Neuronal stem cell (in vitro differentiated cells): ENCODE data around the gene SMOC2.
A peak's percentile ranks its signal among the peaks of the same experiment; 100 is the strongest.

Experiments used
- DNase-seq: peaks from one replicate; pipeline ENCODE4 v3.0.0-alpha.2; 2013; ENCODE audit warnings: low spot score
- H2AFZ ChIP-seq: one replicate; pipeline ENCODE4 v1.6.1; 2013; ENCODE audit warnings: mild to moderate bottlenecking, low read length, inconsistent platforms
- H2AK5ac ChIP-seq: 2 replicates; pipeline ENCODE4 v1.6.1; 2013; ENCODE audit warnings: low read depth, mild to moderate bottlenecking, inconsistent platforms, low read length, moderate library complexity, mixed read lengths
- H2BK120ac ChIP-seq: 2 replicates; pipeline ENCODE4 v1.6.1; 2013; ENCODE audit warnings: low read depth, mild to moderate bottlenecking, inconsistent platforms, low read length, moderate library complexity, mixed read lengths
- H2BK12ac ChIP-seq: one replicate; pipeline ENCODE4 v1.6.1; 2013; ENCODE audit warnings: low read length, inconsistent platforms
- H2BK15ac ChIP-seq: 2 replicates; pipeline ENCODE4 v1.6.1; 2013; ENCODE audit warnings: mild to moderate bottlenecking, low read length, inconsistent platforms, mixed read lengths
- H2BK5ac ChIP-seq: one replicate; pipeline ENCODE4 v1.6.1; 2013; ENCODE audit warnings: inconsistent platforms, mild to moderate bottlenecking, low read length, moderate library complexity
- H3K14ac ChIP-seq: one replicate; pipeline ENCODE4 v1.6.1; 2013; ENCODE audit warnings: low read length, inconsistent platforms
- H3K18ac ChIP-seq: 2 replicates; pipeline ENCODE4 v1.6.1; 2013; ENCODE audit warnings: low read length, inconsistent platforms
- H3K23ac ChIP-seq: 2 replicates; pipeline ENCODE4 v1.6.1; 2013; ENCODE audit warnings: low read depth, mild to moderate bottlenecking, mixed read lengths, low read length, inconsistent platforms; ENCODE audit not compliant: poor library complexity
- H3K27ac ChIP-seq: replicated peaks from 3 replicates; pipeline ENCODE4 v1.5.1; 2013; ENCODE audit warnings: low read length, inconsistent platforms
- H3K27me3 ChIP-seq, 3 experiments: 2 replicates each; pipeline ENCODE4 v1.6.1; 2013; ENCODE audit warnings: low read length in 3 of 3, mild to moderate bottlenecking in 2 of 3, inconsistent platforms in 1 of 3, low read depth in 1 of 3, mixed read lengths in 1 of 3, moderate library complexity in 1 of 3; ENCODE audit not compliant: control insufficient read depth in 3 of 3, insufficient read depth in 3 of 3
- H3K36me3 ChIP-seq, 2 donors: replicated peaks in 1 of 2; 2 replicates each; pipeline ENCODE4 v1.6.1; 2013; ENCODE audit warnings: low read length in 2 of 2; ENCODE audit not compliant: control insufficient read depth in 2 of 2, insufficient read depth in 2 of 2
- H3K4ac ChIP-seq: 2 replicates; pipeline ENCODE4 v1.6.1; 2013; ENCODE audit warnings: inconsistent platforms, mild to moderate bottlenecking, low read length, moderate library complexity
- H3K4me1 ChIP-seq, 2 donors: 1 replicate in 1 of 2; 2 replicates in 1 of 2; pipeline ENCODE4 v1.6.1; 2013; ENCODE audit warnings: low read length in 2 of 2, low read depth in 1 of 2; ENCODE audit not compliant: control insufficient read depth in 2 of 2, insufficient read depth in 1 of 2
- H3K4me2 ChIP-seq: one replicate; pipeline ENCODE4 v1.6.1; 2013; ENCODE audit warnings: mild to moderate bottlenecking, low read length, inconsistent platforms; ENCODE audit not compliant: insufficient read depth, poor library complexity, severe bottlenecking
- H3K4me3 ChIP-seq, 2 donors: 2 replicates each; pipeline ENCODE4 v1.5.1; 2013; ENCODE audit warnings: low read length in 2 of 2, mild to moderate bottlenecking in 2 of 2, inconsistent platforms in 1 of 2, moderate library complexity in 1 of 2
- H3K79me1 ChIP-seq: one replicate; pipeline ENCODE4 v1.6.1; 2013; ENCODE audit warnings: low read depth, mild to moderate bottlenecking, inconsistent platforms, low read length, moderate library complexity
- H3K9ac ChIP-seq: one replicate; pipeline ENCODE4 v1.6.1; 2013; ENCODE audit warnings: mild to moderate bottlenecking, low read depth, low read length, inconsistent platforms; ENCODE audit not compliant: poor library complexity
- H3K9me3 ChIP-seq, 2 donors: replicated peaks in 1 of 2; 2 replicates each; pipeline versions ENCODE3 to v1.6.1; 2013; ENCODE audit warnings: low read length in 2 of 2, mild to moderate bottlenecking in 2 of 2, inconsistent platforms in 1 of 2, low read depth in 1 of 2, mixed read lengths in 1 of 2, moderate library complexity in 1 of 2; ENCODE audit not compliant: control insufficient read depth in 2 of 2, insufficient read depth in 1 of 2
- H4K8ac ChIP-seq: one replicate; pipeline ENCODE4 v1.6.1; 2013; ENCODE audit warnings: low read depth, mild to moderate bottlenecking, inconsistent platforms, low read length, moderate library complexity
- H4K91ac ChIP-seq: one replicate; pipeline ENCODE4 v1.6.1; 2013; ENCODE audit warnings: low read length, low read depth, mild to moderate bottlenecking, inconsistent platforms; ENCODE audit not compliant: poor library complexity
- WGBS, 2 donors: extraction: QIAGEN DNeasy Blood & Tissue Kit; methylation state at CpG; one replicate each; pipeline ENCODE4 v1.1.7; 2013; ENCODE audit warnings: missing lambda C conversion rate in 2 of 2, mixed read lengths in 1 of 2; ENCODE audit not compliant: insufficient read length in 2 of 2, insufficient replicate concordance in 1 of 2; ENCODE audit errors: extremely low coverage in 2 of 2; 5-methylcytosine and 5-hydroxymethylcytosine counted together

Gene SMOC2

DNA sequence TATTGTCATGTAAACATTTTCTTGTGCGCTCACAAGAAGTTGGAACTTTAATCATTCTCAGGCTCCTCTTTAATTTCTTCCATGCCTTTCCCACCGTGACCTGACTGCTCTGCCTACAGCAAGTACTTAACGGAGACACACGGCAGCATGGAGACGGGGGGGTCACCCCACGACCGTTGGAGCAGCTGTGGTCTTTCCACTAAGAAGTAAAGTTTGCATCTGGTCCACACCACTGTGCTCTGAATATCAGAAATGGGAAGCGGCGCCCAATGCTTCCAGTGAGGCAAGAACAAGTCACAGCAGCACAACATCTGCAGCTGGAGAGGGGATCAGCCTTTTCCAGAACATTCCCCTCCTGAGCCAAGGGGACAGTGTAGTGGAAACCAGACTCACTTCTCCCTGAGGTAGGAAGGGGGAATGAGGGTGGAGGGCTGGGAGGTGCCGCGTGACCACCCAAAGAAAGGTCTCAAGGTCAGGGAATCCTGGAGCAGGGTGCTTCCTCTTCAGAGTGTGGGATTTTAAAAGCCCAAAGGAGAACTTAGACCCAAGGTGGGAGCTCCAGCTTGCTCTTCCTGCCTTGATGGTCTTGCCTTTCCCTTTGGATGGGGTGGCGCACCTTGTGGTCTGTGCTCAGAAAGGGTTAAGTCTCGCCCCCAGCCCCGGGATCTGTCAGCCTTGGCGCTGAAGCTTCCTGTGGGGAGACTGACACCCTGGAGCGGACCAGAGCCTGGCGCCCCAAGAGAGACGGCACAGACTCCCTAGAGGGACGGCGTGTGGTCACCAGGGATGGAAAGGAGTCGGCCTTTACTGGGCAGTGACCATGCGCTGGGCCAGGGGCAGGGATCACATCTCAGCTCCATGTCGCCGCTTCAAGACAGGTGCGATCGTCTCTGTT, 25.6 kb upstream of the SMOC2 start:
- H3K4me1 ChIP-seq: peaks cover 3 to 8% of the 10 kb centered on the region in 2 donors
- no peak overlapping the region for H2AK5ac ChIP-seq
- H3K79me1 ChIP-seq: no peaks in the 10 kb centered on the region
- no peak overlapping the region for H3K18ac ChIP-seq
- H3K9ac ChIP-seq: no peak overlapping the region
- H3K36me3 ChIP-seq: no peaks in the 10 kb centered on the region
- no peak overlapping the region for H3K14ac ChIP-seq
- no peak overlapping the region for H4K8ac ChIP-seq
- no CpG with 5 or more reads among the region's 26 CpGs for WGBS, 2 donors
- no peak overlapping the region for H2BK12ac ChIP-seq
- H3K27ac ChIP-seq: no peak overlapping the region
- H2BK15ac ChIP-seq: no peak overlapping the region
- peaks cover 0 to 17% (median 0%) of the 10 kb centered on the region in 3 experiments for H3K27me3 ChIP-seq
- H3K4me3 ChIP-seq: no peak overlapping the region
- no peak for DNase-seq
- no peak overlapping the region for H4K91ac ChIP-seq
- H3K4ac ChIP-seq: no peak overlapping the region
- H3K9me3 ChIP-seq: no peaks in the 10 kb centered on the region
- H2BK5ac ChIP-seq: no peak overlapping the region
- no peak overlapping the region for H3K4me2 ChIP-seq
- H3K23ac ChIP-seq: no peak overlapping the region
- H2AFZ ChIP-seq: no peak overlapping the region
- no peak overlapping the region for H2BK120ac ChIP-seq

DNA sequence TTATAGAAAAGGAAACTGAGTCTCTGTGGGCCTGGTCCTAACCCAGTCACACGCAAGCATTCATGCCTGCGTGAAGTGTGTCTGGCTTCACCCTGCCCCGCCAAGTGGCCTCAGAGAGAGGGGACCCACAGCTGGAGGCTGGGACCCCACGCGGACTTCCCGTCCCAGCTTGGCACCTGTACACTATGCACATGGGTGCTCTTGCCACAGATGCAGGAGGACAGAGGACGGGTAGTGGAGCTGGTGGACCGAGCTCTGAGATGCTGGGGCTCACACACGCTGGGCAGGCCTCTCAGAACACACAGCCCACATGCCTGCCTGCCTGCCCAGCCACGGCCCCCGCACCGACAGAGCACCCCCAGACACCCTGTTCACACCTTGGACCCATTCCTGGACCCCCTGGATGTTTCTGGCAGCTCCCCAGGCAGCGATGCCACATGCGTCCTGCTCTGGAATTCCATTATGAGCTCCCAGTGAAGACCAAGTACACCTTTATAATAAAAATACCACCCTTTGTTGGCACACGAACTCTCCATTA, 24.9 kb upstream of the SMOC2 start:
- Histone ChIP-seq H3K23ac (no peak overlapping the region), H3K9me3 (no peaks in the 10 kb centered on the region), H3K79me1 (no peaks in the 10 kb centered on the region), H3K9ac (peak overlapping the region; percentile 3), H2AK5ac (peak overlapping the region; percentile 34), H3K4me2 (no peak overlapping the region), H3K4me1 (peaks cover 3 to 8% of the 10 kb centered on the region in 2 donors), H2AFZ (no peak overlapping the region), H3K4me3 (no peak overlapping the region), H4K91ac (no peak overlapping the region), H2BK12ac (no peak overlapping the region), H4K8ac (no peak overlapping the region), H2BK120ac (no peak overlapping the region), H2BK5ac (no peak overlapping the region), H3K36me3 (no peaks in the 10 kb centered on the region), H3K27me3 (peaks cover 0 to 17% (median 0%) of the 10 kb centered on the region in 3 experiments), H3K27ac (no peak overlapping the region), H3K18ac (peak overlapping the region; percentile 59), H3K4ac (no peak overlapping the region), H3K14ac (peak overlapping the region; percentile 63), H2BK15ac (no peak overlapping the region)
- DNase-seq: no peak
- no CpG with 5 or more reads among the region's 15 CpGs for WGBS, 2 donors

GRCh38 chr6:168416531-168416930, 24.5 kb upstream of the SMOC2 start:
- H2AK5ac ChIP-seq: no peak overlapping the region
- no peak overlapping the region for H3K27ac ChIP-seq
- no peaks in the 10 kb centered on the region for H3K9me3 ChIP-seq
- no peak overlapping the region for H2AFZ ChIP-seq
- H2BK15ac ChIP-seq: no peak overlapping the region
- H3K36me3 ChIP-seq: no peaks in the 10 kb centered on the region
- H2BK5ac ChIP-seq: no peak overlapping the region
- H3K27me3 ChIP-seq: peaks cover 0 to 17% (median 0%) of the 10 kb centered on the region in 3 experiments
- H3K18ac ChIP-seq: peak overlapping the region; percentile 44
- WGBS, 2 donors: no CpG with 5 or more reads among the region's 15 CpGs
- DNase-seq: no peak
- no peak overlapping the region for H3K4me3 ChIP-seq
- no peak overlapping the region for H3K14ac ChIP-seq
- H3K4me2 ChIP-seq: no peak overlapping the region
- H3K23ac ChIP-seq: peak overlapping the region; percentile 27
- H3K79me1 ChIP-seq: no peaks in the 10 kb centered on the region
- H4K91ac ChIP-seq: no peak overlapping the region
- H4K8ac ChIP-seq: no peak overlapping the region
- H3K4ac ChIP-seq: no peak overlapping the region
- H3K9ac ChIP-seq: no peak overlapping the region
- no peak overlapping the region for H2BK12ac ChIP-seq
- peaks cover 3 to 8% of the 10 kb centered on the region in 2 donors for H3K4me1 ChIP-seq
- no peak overlapping the region for H2BK120ac ChIP-seq

GRCh38 chr6:168417191-168417590, 23.8 kb upstream of the SMOC2 start:
- H3K4me3 ChIP-seq: no peak overlapping the region
- no peak overlapping the region for H3K23ac ChIP-seq
- no peak overlapping the region for H2BK5ac ChIP-seq
- peak overlapping the region; percentile 38 for H2BK15ac ChIP-seq
- H3K36me3 ChIP-seq: no peaks in the 10 kb centered on the region
- no peak overlapping the region for H4K91ac ChIP-seq
- H3K4me2 ChIP-seq: no peak overlapping the region
- H3K27ac ChIP-seq: no peak overlapping the region
- H2AFZ ChIP-seq: no peak overlapping the region
- no peak overlapping the region for H3K4ac ChIP-seq
- H3K14ac ChIP-seq: no peak overlapping the region
- no peak overlapping the region for H4K8ac ChIP-seq
- H3K18ac ChIP-seq: peak overlapping the region; percentile 7
- no peak overlapping the region for H2AK5ac ChIP-seq
- H3K9ac ChIP-seq: no peak overlapping the region
- H3K9me3 ChIP-seq: no peaks in the 10 kb centered on the region
- no CpG with 5 or more reads among the region's 9 CpGs for WGBS, 2 donors
- H3K79me1 ChIP-seq: no peaks in the 10 kb centered on the region
- H3K4me1 ChIP-seq: peaks cover 3 to 8% of the 10 kb centered on the region in 2 donors
- no peak overlapping the region for H2BK12ac ChIP-seq
- H3K27me3 ChIP-seq: peaks cover 0 to 17% (median 0%) of the 10 kb centered on the region in 3 experiments
- H2BK120ac ChIP-seq: no peak overlapping the region
- DNase-seq: no peak
